Measurements from ENCODE around the gene WDR59. TPM values are rescaled to one million over a fixed set of nuclear protein-coding genes. Genes with fewer than 3 reads are reported as not detected.

The WDR59 gene
- total RNA-seq, 4 donors from 2014 or later, result 29.2 to 61.4 (median 45.6) TPM

- Histone ChIP-seq H3K4me3 (no peak overlapping the region), H3K9me3 (no peaks in the 10 kb centered on the region), H3K27me3 (no peaks in the 10 kb centered on the region), H3K36me3 (peaks cover 0 to 94% (median 21%) of the 10 kb centered on the region in 3 donors), H3K27ac (no peak overlapping the region), H3K4me1 (no peaks in the 10 kb centered on the region)
- DNase-seq (ENCODE audit: low spot score in 2 of 2), result no peak
- WGBS, 2 donors, result 89 to 95% methylated on average over 6 of the region's 6 CpGs
- TF ChIP-seq POLR2A (IDR thresholded peaks at IDR 0.05) (no peak), CTCF (IDR thresholded peaks at IDR 0.05) (no peak)
Observed at GRCh38 chr16:74888888-74889287, 96.0 kb downstream of the WDR59 start.

GRCh38 chr16:74888232-74888862 is 96.6 kb downstream of the WDR59 start:
- H3K36me3 ChIP-seq, result peaks cover 0 to 94% (median 21%) of the 10 kb centered on the region in 3 donors
- WGBS, 2 donors, result 93 to 94% methylated on average over 13 of the region's 13 CpGs
- no peaks in the 10 kb centered on the region for H3K9me3 ChIP-seq
- TF ChIP-seq CTCF (IDR thresholded peaks at IDR 0.05) (no peak), POLR2A (IDR thresholded peaks at IDR 0.05) (no peak), EP300 (IDR thresholded peaks at IDR 0.05) (no peak)
- no peaks in the 10 kb centered on the region for H3K4me1 ChIP-seq
- no peaks in the 10 kb centered on the region for H3K27me3 ChIP-seq
- no peak for DNase-seq (ENCODE audit: low spot score in 2 of 2)
- H3K27ac ChIP-seq, result no peak overlapping the region
- no peak overlapping the region for H3K4me3 ChIP-seq

GRCh38 chr16:74887084-74887483 is 97.8 kb downstream of the WDR59 start:
- no peak for DNase-seq (ENCODE audit: low spot score in 2 of 2)
- no peak overlapping the region for H3K27ac ChIP-seq
- TF ChIP-seq CTCF (IDR thresholded peaks at IDR 0.05) (no peak), EP300 (IDR thresholded peaks at IDR 0.05) (no peak), POLR2A (IDR thresholded peaks at IDR 0.05) (no peak)
- H3K4me1 ChIP-seq, result no peaks in the 10 kb centered on the region
- no peak overlapping the region for H3K4me3 ChIP-seq
- H3K27me3 ChIP-seq, result no peaks in the 10 kb centered on the region
- H3K36me3 ChIP-seq, result peaks cover 0 to 87% (median 21%) of the 10 kb centered on the region in 3 donors
- 97% methylated on average over 2 of the region's 2 CpGs for WGBS, 2 donors
- no peaks in the 10 kb centered on the region for H3K9me3 ChIP-seq

- H3K4me1 ChIP-seq, result no peaks in the 10 kb centered on the region
- no peaks in the 10 kb centered on the region for H3K9me3 ChIP-seq
- H3K4me3 ChIP-seq, result no peak overlapping the region
- TF ChIP-seq EP300 (IDR thresholded peaks at IDR 0.05), result no peak
- TF ChIP-seq POLR2A (IDR thresholded peaks at IDR 0.05), result no peak
- TF ChIP-seq CTCF (IDR thresholded peaks at IDR 0.05), result no peak
- no peak overlapping the region for H3K27ac ChIP-seq
- DNase-seq (ENCODE audit: low spot score in 2 of 2), result no peak
- H3K36me3 ChIP-seq, result peaks cover 0 to 75% (median 16%) of the 10 kb centered on the region in 3 donors
- H3K27me3 ChIP-seq, result no peaks in the 10 kb centered on the region
- 94% methylated on average over 7 of the region's 7 CpGs for WGBS, 2 donors
Observed at GRCh38 chr16:74877706-74878105, 107.2 kb downstream of the WDR59 start.

GRCh38 chr16:74874912-74875546 is 109.9 kb downstream of the WDR59 start:
- H3K27ac ChIP-seq, result no peak overlapping the region
- TF ChIP-seq POLR2A (IDR thresholded peaks at IDR 0.05) (no peak), CTCF (IDR thresholded peaks at IDR 0.05) (no peak), EP300 (IDR thresholded peaks at IDR 0.05) (no peak)
- no peaks in the 10 kb centered on the region for H3K4me1 ChIP-seq
- H3K36me3 ChIP-seq, result peaks cover 0 to 82% (median 8%) of the 10 kb centered on the region in 3 donors
- no peak overlapping the region for H3K4me3 ChIP-seq
- WGBS, 2 donors, result 89 to 91% methylated on average over 6 to 13 of the region's 13 CpGs
- DNase-seq (ENCODE audit: low spot score in 2 of 2), result no peak
- no peaks in the 10 kb centered on the region for H3K9me3 ChIP-seq
- no peaks in the 10 kb centered on the region for H3K27me3 ChIP-seq

All from tibial nerve (tissue), 4 donors.